ENCODE data around the gene CHRNB1.

DNA sequence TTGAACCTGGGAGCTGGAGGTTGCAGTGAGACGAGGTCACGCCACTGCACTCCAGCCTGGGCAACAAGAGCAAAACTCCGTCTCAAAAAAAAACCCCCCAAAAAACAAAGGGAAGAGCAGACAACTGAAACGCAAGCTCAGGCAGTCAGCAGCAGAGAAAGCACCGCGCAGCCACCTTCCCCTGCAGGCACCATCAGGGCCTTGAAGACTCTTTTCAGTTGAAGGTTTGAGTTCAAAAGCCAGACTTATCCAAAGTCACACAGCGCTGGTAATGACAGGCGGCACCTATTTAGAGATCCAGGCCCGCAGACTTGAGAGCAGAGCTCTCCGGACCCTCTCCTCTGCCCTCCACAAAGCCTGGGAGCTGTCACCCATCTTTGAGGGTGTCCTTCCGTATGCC lies 23.4 kb downstream of the CHRNB1 start:
- TF ChIP-seq CTCF (optimal IDR thresholded peaks at IDR 0.05 in 1 of 3, IDR thresholded peaks at IDR 0.05 in 1 of 3, conservative IDR thresholded peaks at IDR 0.05 in 1 of 3; ENCODE audit: extremely low read depth in 1 of 3, insufficient read depth in 2 of 3, low read length in 3 of 3) (no peak), EZH2 (IDR thresholded peaks at IDR 0.05; ENCODE audit: low read length) (no peak)
